ENCODE data around the gene MTSS2.

DNA sequence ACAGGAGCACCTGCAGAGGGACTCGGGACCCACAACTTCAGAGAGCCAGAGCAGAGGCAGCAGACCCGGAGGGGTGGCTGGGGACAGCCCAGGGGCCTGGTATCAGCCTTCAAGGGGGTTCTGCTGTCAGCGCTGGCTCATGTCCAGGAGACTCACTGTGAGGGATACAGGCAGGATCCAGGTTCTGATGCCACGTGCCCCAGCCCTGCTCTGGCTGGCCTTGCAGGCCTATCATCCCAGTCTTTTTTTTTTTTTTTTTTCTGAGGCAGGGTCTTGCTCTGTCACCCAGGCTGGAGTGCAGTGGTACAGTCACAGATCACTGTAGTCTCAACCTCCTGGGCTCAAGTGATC lies 9.0 kb upstream of the MTSS2 start:
- TF ChIP-seq, protein P1, sequence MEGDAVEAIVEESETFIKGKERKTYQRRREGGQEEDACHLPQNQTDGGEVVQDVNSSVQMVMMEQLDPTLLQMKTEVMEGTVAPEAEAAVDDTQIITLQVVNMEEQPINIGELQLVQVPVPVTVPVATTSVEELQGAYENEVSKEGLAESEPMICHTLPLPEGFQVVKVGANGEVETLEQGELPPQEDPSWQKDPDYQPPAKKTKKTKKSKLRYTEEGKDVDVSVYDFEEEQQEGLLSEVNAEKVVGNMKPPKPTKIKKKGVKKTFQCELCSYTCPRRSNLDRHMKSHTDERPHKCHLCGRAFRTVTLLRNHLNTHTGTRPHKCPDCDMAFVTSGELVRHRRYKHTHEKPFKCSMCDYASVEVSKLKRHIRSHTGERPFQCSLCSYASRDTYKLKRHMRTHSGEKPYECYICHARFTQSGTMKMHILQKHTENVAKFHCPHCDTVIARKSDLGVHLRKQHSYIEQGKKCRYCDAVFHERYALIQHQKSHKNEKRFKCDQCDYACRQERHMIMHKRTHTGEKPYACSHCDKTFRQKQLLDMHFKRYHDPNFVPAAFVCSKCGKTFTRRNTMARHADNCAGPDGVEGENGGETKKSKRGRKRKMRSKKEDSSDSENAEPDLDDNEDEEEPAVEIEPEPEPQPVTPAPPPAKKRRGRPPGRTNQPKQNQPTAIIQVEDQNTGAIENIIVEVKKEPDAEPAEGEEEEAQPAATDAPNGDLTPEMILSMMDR (IDR thresholded peaks at IDR 0.05): no peak
- TF ChIP-seq POLR2A (IDR thresholded peaks at IDR 0.05): no peak

Data from adrenal gland (tissue), 5 donors.